Stimulated activated memory B cell treated with anti-CD40 and anti-IgM and Interleukin-4, amounts not matched to agents 10 μg/mL and 1 μg/mL and 100 μg/mL, for 72 hours (primary cell): Measurements from ENCODE around the gene DIS3L2.
"Not testable (repeated sequence)": the region's sequence is repeated elsewhere in the genome, so short reads cannot be mapped to it uniquely, and the experiment has no call there.

ENCODE experiments used
- ATAC-seq: fragments of 150-1000 bp; cut with Tn5 transposase; 2 replicates; pipeline ENCODE4 v1.10.0; 2021
- H3K27ac Mint-ChIP-seq: one replicate; pipeline ENCODE4 v1.8.0; 2022; ENCODE audit warnings: mild to moderate bottlenecking, mixed read lengths
- H3K27me3 Mint-ChIP-seq: one replicate; pipeline ENCODE4 v1.8.0; 2022; ENCODE audit warnings: mixed read lengths
- H3K36me3 Mint-ChIP-seq: one replicate; pipeline ENCODE4 v1.8.0; 2022; ENCODE audit warnings: mixed read lengths
- H3K4me1 Mint-ChIP-seq: one replicate; pipeline ENCODE4 v1.8.0; 2022; ENCODE audit warnings: mixed read lengths
- H3K4me3 Mint-ChIP-seq: one replicate; pipeline ENCODE4 v1.8.0; 2022; ENCODE audit warnings: mild to moderate bottlenecking, moderate library complexity, mixed read lengths
- H3K9me3 Mint-ChIP-seq: one replicate; pipeline ENCODE4 v1.8.0; 2022; ENCODE audit warnings: mixed read lengths

Gene DIS3L2

GRCh38 chr2:232030229-232030628 is 68.7 kb downstream of the DIS3L2 start:
- Mint-ChIP-seq H3K27ac (no peak overlapping the region), H3K9me3 (peaks cover 15% of the 10 kb centered on the region), H3K4me3 (no peak overlapping the region), H3K27me3 (no peaks in the 10 kb centered on the region), H3K36me3 (peaks cover 95% of the 10 kb centered on the region), H3K4me1 (peaks cover 24% of the 10 kb centered on the region)
- no peak for ATAC-seq

- H3K9me3 Mint-ChIP-seq = peaks cover 15% of the 10 kb centered on the region
- H3K4me1 Mint-ChIP-seq, H3K27ac Mint-ChIP-seq, ATAC-seq, H3K4me3 Mint-ChIP-seq, H3K27me3 Mint-ChIP-seq: not testable (repeated sequence)
- peaks cover 85% of the 10 kb centered on the region for H3K36me3 Mint-ChIP-seq
Observed at GRCh38 chr2:232035292-232035691, 73.8 kb downstream of the DIS3L2 start.

GRCh38 chr2:232036876-232037275 is 75.4 kb downstream of the DIS3L2 start:
- Mint-ChIP-seq H3K9me3 (peaks cover 12% of the 10 kb centered on the region), H3K36me3 (peaks cover 83% of the 10 kb centered on the region)
- H3K27me3 Mint-ChIP-seq, ATAC-seq, H3K4me3 Mint-ChIP-seq, H3K27ac Mint-ChIP-seq, H3K4me1 Mint-ChIP-seq: not testable (repeated sequence)

- Mint-ChIP-seq H3K4me1 (peaks cover 8% of the 10 kb centered on the region), H3K27me3 (no peaks in the 10 kb centered on the region), H3K9me3 (peaks cover 10% of the 10 kb centered on the region), H3K27ac (no peak overlapping the region), H3K4me3 (no peak overlapping the region), H3K36me3 (peaks cover 70% of the 10 kb centered on the region)
- ATAC-seq = no peak
Observed at GRCh38 chr2:232038251-232038880, 76.9 kb downstream of the DIS3L2 start.

GRCh38 chr2:232038881-232039485 is 77.5 kb downstream of the DIS3L2 start:
- no peak overlapping the region for H3K27ac Mint-ChIP-seq
- peaks cover 66% of the 10 kb centered on the region for H3K36me3 Mint-ChIP-seq
- H3K4me1 Mint-ChIP-seq = peaks cover 7% of the 10 kb centered on the region
- H3K9me3 Mint-ChIP-seq = peaks cover 10% of the 10 kb centered on the region
- no peak for ATAC-seq
- H3K27me3 Mint-ChIP-seq = no peaks in the 10 kb centered on the region
- H3K4me3 Mint-ChIP-seq = no peak overlapping the region

GRCh38 chr2:232042911-232043574 is 81.5 kb downstream of the DIS3L2 start:
- Mint-ChIP-seq H3K4me1 (no peaks in the 10 kb centered on the region), H3K4me3 (no peak overlapping the region), H3K27ac (no peak overlapping the region), H3K27me3 (no peaks in the 10 kb centered on the region), H3K9me3 (no peaks in the 10 kb centered on the region), H3K36me3 (peaks cover 49% of the 10 kb centered on the region)
- ATAC-seq = no peak

GRCh38 chr2:232043966-232044365 is 82.5 kb downstream of the DIS3L2 start:
- no peak for ATAC-seq
- H3K27ac Mint-ChIP-seq = no peak overlapping the region
- no peak overlapping the region for H3K4me3 Mint-ChIP-seq
- no peaks in the 10 kb centered on the region for H3K4me1 Mint-ChIP-seq
- no peaks in the 10 kb centered on the region for H3K9me3 Mint-ChIP-seq
- no peaks in the 10 kb centered on the region for H3K27me3 Mint-ChIP-seq
- H3K36me3 Mint-ChIP-seq = peaks cover 45% of the 10 kb centered on the region

GRCh38 chr2:232049350-232049749 is 87.8 kb downstream of the DIS3L2 start:
- H3K27me3 Mint-ChIP-seq = no peaks in the 10 kb centered on the region
- ATAC-seq = no peak
- no peaks in the 10 kb centered on the region for H3K9me3 Mint-ChIP-seq
- no peak overlapping the region for H3K4me3 Mint-ChIP-seq
- H3K27ac Mint-ChIP-seq = no peak overlapping the region
- peaks cover 30% of the 10 kb centered on the region for H3K36me3 Mint-ChIP-seq
- H3K4me1 Mint-ChIP-seq = peaks cover 8% of the 10 kb centered on the region

- no peak for ATAC-seq
- Mint-ChIP-seq H3K4me1 (peaks cover 8% of the 10 kb centered on the region), H3K9me3 (no peaks in the 10 kb centered on the region), H3K27me3 (no peaks in the 10 kb centered on the region), H3K4me3 (no peak overlapping the region), H3K27ac (no peak overlapping the region), H3K36me3 (peaks cover 34% of the 10 kb centered on the region)
Observed at GRCh38 chr2:232052591-232052990, 91.1 kb downstream of the DIS3L2 start.

GRCh38 chr2:232053777-232054176 is 92.3 kb downstream of the DIS3L2 start:
- Mint-ChIP-seq H3K27ac (no peak overlapping the region), H3K36me3 (peaks cover 28% of the 10 kb centered on the region), H3K4me3 (no peak overlapping the region), H3K27me3 (no peaks in the 10 kb centered on the region), H3K9me3 (no peaks in the 10 kb centered on the region), H3K4me1 (peaks cover 15% of the 10 kb centered on the region)
- ATAC-seq = no peak

GRCh38 chr2:232058063-232058877 is 96.8 kb downstream of the DIS3L2 start:
- no peak overlapping the region for H3K27ac Mint-ChIP-seq
- H3K9me3 Mint-ChIP-seq = peaks cover 3% of the 10 kb centered on the region
- ATAC-seq = no peak
- peaks cover 17% of the 10 kb centered on the region for H3K4me1 Mint-ChIP-seq
- H3K36me3 Mint-ChIP-seq = peaks cover 31% of the 10 kb centered on the region
- H3K27me3 Mint-ChIP-seq = no peaks in the 10 kb centered on the region
- no peak overlapping the region for H3K4me3 Mint-ChIP-seq

- H3K9me3 Mint-ChIP-seq = peaks cover 3% of the 10 kb centered on the region
- H3K27ac Mint-ChIP-seq = no peak overlapping the region
- peaks cover 31% of the 10 kb centered on the region for H3K36me3 Mint-ChIP-seq
- no peak for ATAC-seq
- H3K27me3 Mint-ChIP-seq = no peaks in the 10 kb centered on the region
- H3K4me1 Mint-ChIP-seq = peaks cover 22% of the 10 kb centered on the region
- no peak overlapping the region for H3K4me3 Mint-ChIP-seq
Observed at GRCh38 chr2:232058931-232059330, 97.4 kb downstream of the DIS3L2 start.

- H3K36me3 Mint-ChIP-seq = peaks cover 21% of the 10 kb centered on the region
- no peaks in the 10 kb centered on the region for H3K27me3 Mint-ChIP-seq
- no peak overlapping the region for H3K4me3 Mint-ChIP-seq
- peaks cover 3% of the 10 kb centered on the region for H3K9me3 Mint-ChIP-seq
- no peak for ATAC-seq
- peaks cover 35% of the 10 kb centered on the region for H3K4me1 Mint-ChIP-seq
- no peak overlapping the region for H3K27ac Mint-ChIP-seq
Observed at GRCh38 chr2:232061265-232061664, 99.8 kb downstream of the DIS3L2 start.

- Mint-ChIP-seq H3K27ac (no peak overlapping the region), H3K36me3 (peaks cover 6% of the 10 kb centered on the region), H3K4me1 (peaks cover 35% of the 10 kb centered on the region), H3K27me3 (no peaks in the 10 kb centered on the region), H3K4me3 (no peak overlapping the region), H3K9me3 (no peaks in the 10 kb centered on the region)
- no peak for ATAC-seq
Observed at GRCh38 chr2:232073026-232073425, 111.5 kb downstream of the DIS3L2 start.

- Mint-ChIP-seq H3K4me1 (peaks cover 38% of the 10 kb centered on the region), H3K27ac (no peak overlapping the region), H3K27me3 (no peaks in the 10 kb centered on the region), H3K9me3 (no peaks in the 10 kb centered on the region), H3K36me3 (peaks cover 6% of the 10 kb centered on the region), H3K4me3 (no peak overlapping the region)
- no peak for ATAC-seq
Observed at GRCh38 chr2:232073699-232074098, 112.2 kb downstream of the DIS3L2 start.
